Measurements from ENCODE around the gene TSC22D2.

- TF ChIP-seq POLR2A (IDR thresholded peaks at IDR 0.05) (no peak), CTCF (IDR thresholded peaks at IDR 0.05) (no peak)
Observed at GRCh38 chr3:150421799-150422548, 13.9 kb downstream of the TSC22D2 start.
